Skin epidermis (tissue), 12 donors: ENCODE results near the gene C16orf74.

ENCODE experiments used
- H3K27ac ChIP-seq, 21 experiments: fragments of 200-600 bp; sonication (generic) in 11 of 21; one replicate each; pipeline ENCODE4 v1.5.0; 2020; ENCODE audit warnings: mild to moderate bottlenecking in 3 of 21, inconsistent platforms in 2 of 21, moderate library complexity in 2 of 21
- H3K4me3 ChIP-seq, 7 experiments: fragments of 200-600 bp; sonication (generic) in 2 of 7; one replicate each; pipeline ENCODE4 v1.5.0; 2020; ENCODE audit warnings: inconsistent platforms in 2 of 7, mild to moderate bottlenecking in 2 of 7, moderate library complexity in 1 of 7

Gene C16orf74

DNA sequence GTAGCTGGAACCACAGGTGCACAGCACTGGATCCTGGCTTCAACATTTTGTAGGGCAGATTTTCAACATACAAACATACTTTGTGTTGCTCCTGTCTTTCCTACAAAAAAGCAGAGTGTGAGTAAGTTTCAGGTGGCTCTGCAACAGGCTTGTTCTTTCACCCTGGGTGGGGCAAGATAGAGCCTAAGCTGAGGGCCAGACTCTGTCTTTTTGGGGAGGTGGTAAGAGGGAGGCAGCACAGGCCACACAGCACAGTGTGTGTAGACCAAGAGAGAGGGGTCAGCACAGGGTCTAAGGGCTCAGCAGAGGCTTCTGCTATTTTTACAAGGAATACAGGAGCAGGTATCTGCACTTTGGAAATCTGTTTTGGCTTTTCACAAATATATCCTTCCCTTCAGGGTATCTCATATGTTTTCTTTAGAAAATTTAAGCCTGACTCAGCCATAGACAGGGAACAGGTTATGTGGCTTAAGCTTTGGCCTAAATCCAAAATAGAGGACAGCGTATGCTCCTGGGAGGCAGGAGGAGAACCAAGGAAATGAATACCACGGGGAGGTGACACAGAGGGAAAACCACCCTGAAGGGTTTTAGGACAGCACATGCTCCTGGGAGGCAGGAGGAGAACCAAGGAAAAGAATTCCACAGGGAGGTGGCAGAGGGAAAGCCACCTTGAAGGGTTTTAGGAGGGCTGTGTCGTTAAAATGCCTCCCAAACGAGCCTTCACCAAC, 26.9 kb upstream of the C16orf74 start:
- peak overlapping the region in 3 of 21 experiments; percentile 54 to 65 (median 63) for H3K27ac ChIP-seq
- no peak overlapping the region for H3K4me3 ChIP-seq

DNA sequence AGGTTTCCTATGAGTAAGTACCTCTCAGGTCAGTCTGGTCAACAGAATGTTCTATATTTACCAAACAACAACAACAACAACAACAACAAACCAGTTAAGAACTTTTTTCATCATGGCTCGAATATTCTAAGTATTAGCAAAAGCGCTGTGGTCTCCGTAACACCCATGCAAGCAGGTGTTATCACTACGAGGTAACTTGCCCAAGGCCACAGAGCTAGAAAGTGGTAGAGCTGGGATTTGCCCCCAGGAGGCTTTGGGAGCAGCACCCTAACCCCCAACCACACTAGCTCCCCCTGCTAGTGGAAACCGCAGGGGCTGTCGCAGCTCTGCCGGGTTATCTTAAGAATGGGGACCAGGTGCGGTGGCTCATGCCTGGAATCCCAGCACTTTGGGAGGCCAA, 23.9 kb upstream of the C16orf74 start:
- Histone ChIP-seq H3K27ac (no peak overlapping the region), H3K4me3 (no peak overlapping the region)

DNA sequence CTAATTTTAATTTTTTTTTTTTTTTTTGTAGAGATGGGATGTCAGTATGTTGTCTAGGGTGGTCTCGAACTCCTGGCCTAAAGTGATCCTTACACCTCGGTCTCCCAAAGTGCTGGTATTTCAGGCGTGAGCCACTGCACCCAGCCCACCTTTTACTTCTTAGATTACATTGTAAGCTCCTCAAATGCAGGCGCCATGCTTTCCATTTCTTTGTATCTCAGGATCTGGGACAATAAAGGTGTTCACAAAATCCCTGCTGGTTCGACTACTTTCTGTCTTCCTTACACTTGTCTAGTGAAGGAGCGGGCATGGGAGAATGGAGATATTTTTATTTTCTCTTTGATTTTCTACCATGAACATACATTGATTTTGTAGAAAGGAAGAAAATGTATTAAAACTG, 23.2 kb upstream of the C16orf74 start:
- no peak overlapping the region for H3K27ac ChIP-seq
- no peak overlapping the region for H3K4me3 ChIP-seq

DNA sequence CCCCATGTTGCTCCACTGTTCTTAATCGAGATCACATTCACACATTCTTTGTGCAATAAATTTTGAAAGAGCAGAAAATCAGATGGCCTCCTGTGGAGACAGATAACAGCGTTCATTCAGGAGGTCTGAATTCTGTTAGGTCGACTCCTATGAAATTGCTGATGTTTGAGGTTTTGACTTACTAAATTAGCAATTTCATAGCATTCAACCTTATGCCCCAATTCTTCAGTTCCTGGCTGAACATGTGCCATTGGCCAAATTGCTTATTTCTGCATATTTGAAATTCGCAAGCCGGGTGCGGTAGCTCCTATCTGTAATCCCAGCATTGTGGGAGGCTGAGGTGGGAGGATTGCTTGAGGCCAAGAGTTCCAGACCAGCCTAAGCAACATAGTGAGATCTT, 22.1 kb upstream of the C16orf74 start:
- no peak overlapping the region for H3K27ac ChIP-seq

DNA sequence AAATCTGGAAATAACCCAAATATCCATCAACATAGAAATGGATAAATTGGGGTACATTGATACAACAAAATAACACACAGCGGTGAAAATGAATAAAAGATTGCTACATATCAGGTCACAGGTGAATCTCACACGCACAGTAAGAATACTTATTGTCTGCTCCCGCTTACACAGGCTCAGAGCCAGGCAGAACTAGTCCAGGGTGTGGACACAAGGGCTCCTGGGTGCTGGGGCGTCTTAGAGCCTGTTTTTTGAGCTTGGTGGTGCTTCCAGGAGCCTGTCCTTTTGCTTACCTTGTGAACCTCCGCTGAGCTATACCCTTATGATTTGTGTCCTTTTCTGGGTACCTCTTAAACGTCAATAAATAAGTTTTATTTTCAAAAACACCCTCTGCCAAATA, 19.8 kb upstream of the C16orf74 start:
- Histone ChIP-seq H3K27ac (no peak overlapping the region), H3K4me3 (no peak overlapping the region)

More for the DNA sequence above, 22.1 kb upstream of the C16orf74 start:
- no peak overlapping the region for H3K4me3 ChIP-seq

DNA sequence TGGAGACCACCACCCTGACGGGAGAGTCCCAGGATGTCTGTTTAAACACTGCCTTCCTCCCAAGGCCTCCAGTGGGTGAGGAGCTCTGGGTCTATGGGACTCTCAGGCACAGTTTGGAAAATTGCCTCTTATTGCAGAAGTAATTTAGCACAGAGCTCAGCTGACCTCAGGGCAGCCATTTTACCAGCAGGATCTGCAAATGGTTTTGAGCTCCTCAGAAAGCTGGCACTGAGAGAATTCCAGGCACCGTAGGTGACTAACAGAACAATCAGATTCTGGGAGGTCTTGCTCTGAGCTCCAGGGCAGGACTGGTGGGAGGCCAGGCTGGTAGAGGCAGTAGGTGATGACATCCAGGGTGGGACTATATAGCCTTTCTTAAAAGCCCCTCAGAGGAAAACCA, 17.3 kb upstream of the C16orf74 start:
- no peak overlapping the region for H3K4me3 ChIP-seq
- peak overlapping the region in 1 of 21 experiments; percentile 15 for H3K27ac ChIP-seq

DNA sequence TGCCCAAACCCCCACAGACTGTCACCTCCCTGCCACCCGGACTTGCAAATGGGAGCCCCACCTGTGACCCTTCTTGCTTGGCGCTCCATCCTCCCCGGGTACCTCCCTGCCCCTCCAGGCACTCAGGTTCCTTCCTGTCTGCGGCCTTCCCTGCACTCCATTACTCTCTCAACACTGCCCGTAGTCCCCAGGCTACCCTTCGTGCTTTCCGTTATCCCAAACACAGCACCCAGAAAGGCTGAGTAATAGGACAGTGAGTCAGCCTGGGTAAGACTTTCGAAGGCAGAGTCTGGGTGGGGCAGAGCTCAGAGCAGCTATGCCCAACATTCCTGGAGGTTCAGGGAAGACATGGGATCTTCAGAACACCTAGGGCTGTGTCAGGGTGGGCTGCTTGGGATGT, 16.6 kb upstream of the C16orf74 start:
- Histone ChIP-seq H3K27ac (peak overlapping the region in 1 of 21 experiments; percentile 15), H3K4me3 (no peak overlapping the region)

DNA sequence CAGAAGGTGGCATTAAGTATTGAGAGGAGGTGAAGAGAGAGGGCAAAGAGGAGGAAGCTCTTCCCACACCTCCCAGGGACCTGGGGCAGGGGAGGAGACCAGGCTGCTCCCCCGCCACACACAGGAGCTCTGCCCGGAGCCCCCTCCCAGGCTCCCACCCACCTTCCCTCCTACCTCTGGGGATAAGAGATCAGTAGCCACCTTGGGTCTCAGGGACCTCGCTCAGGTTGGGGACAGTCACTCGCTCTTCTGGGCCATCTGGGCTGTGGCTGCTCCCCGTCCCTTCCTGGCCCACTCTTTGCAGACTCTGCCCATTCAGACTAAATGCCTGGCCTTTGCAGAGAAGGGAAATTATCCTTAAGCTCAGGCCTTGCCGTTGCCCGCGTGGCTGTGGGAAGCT, 14.9 kb upstream of the C16orf74 start:
- H3K27ac ChIP-seq: no peak overlapping the region
- no peak overlapping the region for H3K4me3 ChIP-seq

DNA sequence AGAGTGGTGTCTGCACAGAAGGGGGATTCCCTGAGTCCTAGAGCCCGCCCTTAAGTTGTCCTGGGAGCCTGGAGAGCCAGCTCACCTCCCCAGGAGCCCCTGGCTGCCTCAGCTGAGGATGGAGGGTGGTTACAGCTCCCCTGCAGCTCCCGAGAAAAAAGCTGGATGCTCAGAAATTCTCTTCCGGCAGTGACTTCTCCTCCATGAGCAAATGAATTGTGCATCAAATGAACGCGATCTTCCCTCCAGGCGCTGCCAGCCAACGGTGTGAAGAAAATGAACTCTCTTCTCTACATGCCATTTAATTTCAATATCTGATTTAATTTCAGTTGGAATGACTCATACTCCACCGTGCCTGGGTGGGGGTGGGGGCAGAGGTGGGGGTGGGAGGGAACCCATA, 14.3 kb upstream of the C16orf74 start:
- Histone ChIP-seq H3K4me3 (no peak overlapping the region), H3K27ac (no peak overlapping the region)

DNA sequence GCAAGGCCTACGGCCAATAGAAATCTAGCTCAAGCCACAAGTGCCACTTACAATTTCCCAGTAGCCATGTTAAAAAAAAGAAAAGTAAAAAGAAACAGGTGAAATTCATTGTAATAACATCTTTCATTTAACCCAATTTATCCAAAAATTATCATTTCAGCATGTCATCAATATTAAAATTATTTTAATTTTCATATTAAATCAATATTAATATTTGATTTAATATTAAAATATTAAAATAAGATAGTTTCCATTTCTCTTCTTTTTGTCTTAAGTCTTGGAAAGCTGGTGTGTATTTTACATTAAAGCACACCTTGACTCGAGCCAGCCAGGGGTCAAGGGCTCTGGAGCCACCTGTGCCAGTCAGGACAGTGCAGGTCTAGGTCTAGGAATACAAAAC, 12.7 kb upstream of the C16orf74 start:
- Histone ChIP-seq H3K4me3 (no peak overlapping the region), H3K27ac (no peak overlapping the region)

DNA sequence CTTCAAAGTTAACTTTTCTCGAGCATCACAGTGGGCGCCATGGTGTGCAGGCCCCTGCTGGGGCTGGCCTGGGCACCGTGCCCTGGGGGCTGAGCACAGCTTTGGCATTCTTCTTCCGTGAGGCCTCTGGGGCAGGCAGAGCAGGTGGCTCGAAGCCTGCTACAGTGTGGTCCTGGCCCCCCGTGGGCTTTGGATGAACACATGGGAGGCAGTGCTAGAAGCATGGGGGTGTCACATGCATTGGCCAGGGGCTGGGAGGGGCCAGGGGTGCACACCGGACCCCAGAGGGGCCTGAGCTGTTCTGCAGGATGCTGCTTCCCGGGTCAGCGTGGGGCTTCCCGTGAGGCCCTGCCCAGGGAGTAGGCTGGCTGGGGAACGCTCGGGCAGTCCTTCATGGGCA, 12.1 kb upstream of the C16orf74 start:
- H3K4me3 ChIP-seq: no peak overlapping the region
- H3K27ac ChIP-seq: no peak overlapping the region

DNA sequence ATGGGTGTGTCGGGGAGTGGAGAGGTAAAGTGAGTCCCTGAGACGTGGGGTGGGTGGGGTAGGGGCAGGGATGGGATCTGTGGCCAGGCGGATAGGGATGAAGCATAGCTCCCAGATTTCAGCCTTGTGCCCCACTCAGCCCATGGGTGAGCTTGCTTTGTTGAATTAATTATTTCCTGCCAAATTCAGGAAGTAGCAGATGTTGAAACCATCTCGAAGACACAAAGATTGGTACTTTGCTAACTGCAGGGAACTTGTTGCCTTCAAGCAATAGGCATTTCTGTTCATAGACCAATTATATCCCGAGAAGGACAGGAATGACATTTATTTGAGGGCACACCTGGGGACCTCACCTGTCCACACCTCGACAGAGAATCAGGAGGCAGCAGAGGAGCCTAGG, 11.0 kb upstream of the C16orf74 start:
- Histone ChIP-seq H3K27ac (no peak overlapping the region), H3K4me3 (no peak overlapping the region)

DNA sequence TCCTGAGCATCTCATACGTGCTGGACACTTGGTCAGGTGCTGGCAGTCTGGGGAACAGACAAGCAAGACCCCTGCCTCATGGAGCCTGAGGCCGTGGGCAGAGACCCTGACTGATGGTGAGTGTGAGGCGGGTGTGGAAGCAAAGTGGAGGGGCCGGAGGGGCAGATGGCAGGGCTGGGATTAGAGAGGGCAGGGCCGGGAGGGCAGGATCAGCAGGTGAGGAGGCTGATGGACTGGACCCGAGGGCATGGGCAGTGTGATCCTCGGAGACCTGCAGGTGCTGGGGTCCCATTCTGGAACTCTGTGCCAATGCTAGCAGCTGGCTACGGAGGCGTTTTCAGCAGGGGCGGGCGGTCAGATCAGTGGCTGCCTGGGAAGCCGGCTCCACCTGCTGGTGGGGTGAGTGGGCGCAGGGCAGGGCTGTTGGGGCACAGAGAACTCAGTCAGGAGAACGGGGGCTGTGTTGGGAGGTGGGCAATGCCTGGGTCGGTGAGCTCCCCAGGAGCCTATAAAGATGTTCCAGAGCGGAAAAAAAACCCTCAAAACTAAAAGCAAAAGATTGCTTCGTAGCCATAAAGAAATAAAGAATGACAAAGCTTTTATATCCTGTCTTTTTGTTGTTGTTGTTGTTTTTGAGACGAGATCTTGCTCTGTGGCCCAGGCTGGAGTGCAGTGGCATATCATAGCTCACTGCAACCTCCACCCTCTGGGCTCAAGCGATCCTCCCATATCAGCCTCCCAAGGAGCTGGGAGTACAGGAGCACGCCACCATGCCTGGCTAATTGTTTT, 8.9 kb upstream of the C16orf74 start:
- no peak overlapping the region for H3K4me3 ChIP-seq
- H3K27ac ChIP-seq: no peak overlapping the region

DNA sequence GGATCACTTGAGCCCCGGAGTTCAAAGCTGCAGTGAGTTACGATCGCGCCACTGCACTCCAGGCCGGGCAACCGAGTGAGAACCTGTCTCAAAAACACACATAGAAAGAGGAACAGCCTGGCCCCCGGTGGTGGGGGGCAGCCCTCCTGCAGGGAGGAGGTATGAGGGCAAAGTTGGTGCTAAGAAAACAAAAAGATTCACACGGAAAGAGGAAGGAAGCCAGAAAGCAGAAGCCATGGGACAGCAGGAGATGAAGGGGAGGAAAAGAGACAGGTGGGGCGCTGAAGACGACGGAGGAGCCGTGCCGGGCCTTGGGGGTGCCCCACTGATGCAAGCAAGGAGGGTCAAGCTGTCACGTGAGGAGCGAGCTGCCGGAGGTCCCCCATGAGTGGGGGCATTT, 8.2 kb upstream of the C16orf74 start:
- Histone ChIP-seq H3K4me3 (no peak overlapping the region), H3K27ac (no peak overlapping the region)

DNA sequence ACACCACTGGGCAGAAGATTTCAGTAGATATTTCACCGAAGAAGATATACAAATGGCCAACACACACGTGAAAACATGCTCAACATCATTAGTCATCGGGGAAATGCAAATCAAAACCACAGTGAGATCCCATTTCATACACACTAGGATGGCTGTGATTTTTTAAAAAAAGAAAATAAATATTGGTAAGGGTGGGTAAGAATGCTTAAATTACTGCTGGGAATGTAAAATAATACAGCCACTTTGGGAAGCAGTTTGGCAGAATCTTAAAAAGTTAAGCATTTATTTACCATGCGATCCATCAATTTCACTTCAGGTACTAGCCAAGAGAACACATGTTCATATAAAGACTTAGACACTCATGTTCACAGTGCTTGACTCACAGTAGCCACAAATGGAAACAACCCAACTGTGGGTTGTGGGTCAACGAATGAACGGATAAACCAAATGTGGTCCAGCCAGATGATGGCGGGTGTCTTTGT, 6.5 kb upstream of the C16orf74 start:
- H3K4me3 ChIP-seq: no peak overlapping the region
- H3K27ac ChIP-seq: no peak overlapping the region

DNA sequence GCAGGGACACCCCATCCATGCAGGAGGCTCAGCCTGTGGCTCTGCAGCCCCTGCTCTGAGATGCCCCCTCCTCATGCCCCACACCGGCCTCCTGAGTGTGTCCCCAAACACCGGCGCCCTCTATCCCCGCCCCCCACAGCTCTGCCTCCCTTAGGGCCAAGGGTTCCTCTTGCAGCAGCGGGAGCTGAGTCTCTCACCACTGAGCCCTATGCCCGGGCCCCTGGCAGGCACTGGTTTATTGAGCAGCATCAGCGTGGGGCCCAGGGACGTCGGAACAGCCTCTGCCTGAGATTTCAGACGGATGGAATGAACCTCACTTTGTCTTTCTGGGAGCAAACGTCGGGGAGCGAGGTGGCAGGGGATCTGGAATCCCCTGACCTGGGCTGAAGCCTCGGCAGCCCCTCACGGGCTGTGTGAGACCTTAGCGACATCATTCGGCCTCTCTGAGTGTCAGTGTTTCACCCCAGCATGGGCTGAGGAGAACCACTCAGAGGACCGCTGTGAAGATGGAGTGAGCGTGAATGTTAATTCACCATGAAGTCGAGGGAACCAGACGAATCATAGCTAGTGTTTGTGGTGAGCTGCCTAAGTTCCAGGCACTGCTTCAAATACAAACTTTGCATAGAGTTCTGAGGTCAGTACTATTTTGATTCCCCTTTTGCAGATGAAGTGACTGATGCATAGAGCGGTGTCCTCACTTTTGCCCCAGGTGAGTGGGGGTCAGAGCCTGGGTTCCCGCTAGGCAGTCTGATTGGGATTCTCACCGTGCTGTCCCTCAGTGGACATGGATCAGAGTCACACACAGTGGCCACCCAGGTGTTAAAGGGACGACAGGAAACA, 5.3 kb upstream of the C16orf74 start:
- Histone ChIP-seq H3K4me3 (no peak overlapping the region), H3K27ac (peak overlapping the region in 2 of 21 experiments; percentile 47 to 61)

DNA sequence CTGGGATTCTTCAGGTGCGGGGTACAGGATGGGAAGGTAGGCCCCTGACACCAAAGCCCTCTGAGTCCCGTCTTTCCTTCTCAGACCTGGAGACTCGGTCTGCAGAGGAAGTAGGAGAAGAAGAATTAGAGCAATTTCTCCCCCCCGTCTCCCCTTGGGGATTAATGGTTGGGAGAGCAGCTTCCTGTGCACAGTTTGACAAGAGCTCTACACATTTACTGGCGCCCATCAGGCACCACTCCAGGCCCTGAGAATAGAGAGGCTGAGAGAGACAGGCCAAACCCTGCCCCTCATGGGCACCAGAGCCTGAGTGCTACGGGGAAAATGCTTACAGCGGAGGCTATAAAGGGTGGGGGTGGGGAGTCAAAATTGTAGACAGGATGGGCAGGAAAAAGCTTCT, 3.5 kb upstream of the C16orf74 start:
- H3K27ac ChIP-seq: no peak overlapping the region
- no peak overlapping the region for H3K4me3 ChIP-seq

DNA sequence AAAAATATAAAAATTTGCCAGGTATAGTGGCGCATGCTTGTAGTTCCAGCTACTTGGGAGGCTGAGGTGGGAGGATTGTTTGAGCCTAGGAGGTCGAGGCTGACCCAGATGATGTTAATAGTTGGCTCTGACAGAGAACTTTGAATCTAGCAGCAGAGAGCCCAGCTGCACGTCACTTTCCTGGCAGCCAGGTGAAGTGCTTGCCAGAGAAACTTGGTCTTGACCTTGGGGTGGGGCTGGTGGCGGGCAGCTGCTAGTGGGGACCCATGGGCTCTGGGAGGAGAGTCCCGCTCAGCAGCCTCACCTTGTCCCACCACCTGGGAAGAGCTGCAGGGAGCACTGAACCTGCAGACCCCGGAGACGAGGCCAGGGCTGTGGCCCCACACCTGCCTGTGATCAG, 3.1 kb upstream of the C16orf74 start:
- no peak overlapping the region for H3K4me3 ChIP-seq
- H3K27ac ChIP-seq: no peak overlapping the region

DNA sequence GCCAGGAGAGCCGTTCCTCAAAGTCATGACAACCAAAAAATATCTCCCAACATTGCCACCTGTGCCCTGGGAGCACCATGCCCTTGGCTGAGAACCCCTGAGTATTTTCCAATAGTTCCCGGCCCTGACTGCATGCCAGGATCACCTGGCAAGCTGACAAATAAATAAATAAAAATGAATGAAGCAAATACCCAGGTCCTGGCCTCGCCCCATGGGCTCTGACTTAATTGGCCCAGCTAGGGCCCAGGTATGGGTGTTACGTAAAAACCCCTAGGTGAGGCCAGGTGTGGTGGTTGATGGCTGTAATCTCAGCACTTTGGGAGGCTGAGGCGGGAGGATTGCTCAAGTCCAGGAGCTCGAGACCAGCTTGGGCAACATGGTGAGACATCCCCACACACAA, 2.7 kb upstream of the C16orf74 start:
- H3K4me3 ChIP-seq: no peak overlapping the region
- H3K27ac ChIP-seq: no peak overlapping the region
